ENCODE data around the gene TBX18. TPM values are rescaled to one million over a fixed set of nuclear protein-coding genes. Genes with fewer than 3 reads are reported as not detected.

TBX18 gene
- total RNA-seq, 3 donors from 2014 or later = 8.8 to 20.6 (median 17.0) TPM

GRCh38 chr6:84674395-84674794 lies 90.0 kb downstream of the TBX18 start:
- H3K36me3 ChIP-seq = no peaks in the 10 kb centered on the region
- no peaks in the 10 kb centered on the region for H3K27me3 ChIP-seq
- no peak overlapping the region for H3K4me3 ChIP-seq
- H3K9me3 ChIP-seq = no peaks in the 10 kb centered on the region
- H3K4me1 ChIP-seq = no peaks in the 10 kb centered on the region
- no peak overlapping the region for H3K27ac ChIP-seq
- TF ChIP-seq CTCF (IDR thresholded peaks at IDR 0.05) (no peak), POLR2A (IDR thresholded peaks at IDR 0.05) (no peak), POLR2AphosphoS5 (IDR thresholded peaks at IDR 0.05) (no peak)
- intact Hi-C loops (cut with DNase I; ENCODE audit: low total_unique reads) = no loop called here
- no peak for DNase-seq (ENCODE audit: low spot score in 2 of 2)

- DNase-seq (ENCODE audit: low spot score in 2 of 2) = no peak
- H3K36me3 ChIP-seq = no peaks in the 10 kb centered on the region
- no peak overlapping the region for H3K27ac ChIP-seq
- no peak overlapping the region for H3K4me3 ChIP-seq
- H3K27me3 ChIP-seq = no peaks in the 10 kb centered on the region
- intact Hi-C loops (cut with DNase I; ENCODE audit: low total_unique reads) = no loop called here
- TF ChIP-seq CTCF (IDR thresholded peaks at IDR 0.05) (no peak), POLR2AphosphoS5 (IDR thresholded peaks at IDR 0.05) (no peak), POLR2A (IDR thresholded peaks at IDR 0.05) (no peak)
- no peaks in the 10 kb centered on the region for H3K9me3 ChIP-seq
- no peaks in the 10 kb centered on the region for H3K4me1 ChIP-seq
Observed at GRCh38 chr6:84671183-84671582, 93.2 kb downstream of the TBX18 start.

GRCh38 chr6:84669945-84670344 lies 94.5 kb downstream of the TBX18 start:
- H3K36me3 ChIP-seq = no peaks in the 10 kb centered on the region
- DNase-seq (ENCODE audit: low spot score in 2 of 2) = no peak
- H3K4me3 ChIP-seq = no peak overlapping the region
- H3K9me3 ChIP-seq = no peaks in the 10 kb centered on the region
- H3K4me1 ChIP-seq = no peaks in the 10 kb centered on the region
- intact Hi-C loops (cut with DNase I; ENCODE audit: low total_unique reads) = no loop called here
- H3K27ac ChIP-seq = no peak overlapping the region
- no peak for TF ChIP-seq POLR2AphosphoS5 (IDR thresholded peaks at IDR 0.05)
- TF ChIP-seq CTCF (IDR thresholded peaks at IDR 0.05) = no peak
- no peak for TF ChIP-seq POLR2A (IDR thresholded peaks at IDR 0.05)
- no peaks in the 10 kb centered on the region for H3K27me3 ChIP-seq

- no peak overlapping the region for H3K27ac ChIP-seq
- H3K9me3 ChIP-seq = no peaks in the 10 kb centered on the region
- no peak for TF ChIP-seq POLR2AphosphoS5 (IDR thresholded peaks at IDR 0.05)
- TF ChIP-seq CTCF (IDR thresholded peaks at IDR 0.05) = no peak
- no peak for TF ChIP-seq POLR2A (IDR thresholded peaks at IDR 0.05)
- H3K36me3 ChIP-seq = no peaks in the 10 kb centered on the region
- DNase-seq (ENCODE audit: low spot score in 2 of 2) = no peak
- H3K4me1 ChIP-seq = no peaks in the 10 kb centered on the region
- intact Hi-C loops (cut with DNase I; ENCODE audit: low total_unique reads) = no loop called here
- H3K27me3 ChIP-seq = no peaks in the 10 kb centered on the region
- no peak overlapping the region for H3K4me3 ChIP-seq
Observed at GRCh38 chr6:84667252-84668213, 96.9 kb downstream of the TBX18 start.

GRCh38 chr6:84665401-84665800 lies 99.0 kb downstream of the TBX18 start:
- intact Hi-C loops (cut with DNase I; ENCODE audit: low total_unique reads) = no loop called here
- H3K27ac ChIP-seq = no peak overlapping the region
- no peaks in the 10 kb centered on the region for H3K9me3 ChIP-seq
- no peak for DNase-seq (ENCODE audit: low spot score in 2 of 2)
- H3K27me3 ChIP-seq = no peaks in the 10 kb centered on the region
- TF ChIP-seq CTCF (IDR thresholded peaks at IDR 0.05) (no peak), POLR2AphosphoS5 (IDR thresholded peaks at IDR 0.05) (no peak), POLR2A (IDR thresholded peaks at IDR 0.05) (no peak)
- no peaks in the 10 kb centered on the region for H3K4me1 ChIP-seq
- no peaks in the 10 kb centered on the region for H3K36me3 ChIP-seq
- no peak overlapping the region for H3K4me3 ChIP-seq

Data from breast epithelium (tissue), 4 donors.